GM18498 (cell line): ENCODE data around the gene TRIM5.
"Not testable (repeated sequence)": the region's sequence is repeated elsewhere in the genome, so short reads cannot be mapped to it uniquely, and the experiment has no call there.

ENCODE experiments used
- ATAC-seq: cut with Tn5 transposase; IDR thresholded peaks from one replicate; pipeline ENCODE4 v1.9.1; 2021; ENCODE audit warnings: mild to moderate bottlenecking, moderate library complexity; ENCODE audit not compliant: unreplicated experiment

The TRIM5 gene, protein sequence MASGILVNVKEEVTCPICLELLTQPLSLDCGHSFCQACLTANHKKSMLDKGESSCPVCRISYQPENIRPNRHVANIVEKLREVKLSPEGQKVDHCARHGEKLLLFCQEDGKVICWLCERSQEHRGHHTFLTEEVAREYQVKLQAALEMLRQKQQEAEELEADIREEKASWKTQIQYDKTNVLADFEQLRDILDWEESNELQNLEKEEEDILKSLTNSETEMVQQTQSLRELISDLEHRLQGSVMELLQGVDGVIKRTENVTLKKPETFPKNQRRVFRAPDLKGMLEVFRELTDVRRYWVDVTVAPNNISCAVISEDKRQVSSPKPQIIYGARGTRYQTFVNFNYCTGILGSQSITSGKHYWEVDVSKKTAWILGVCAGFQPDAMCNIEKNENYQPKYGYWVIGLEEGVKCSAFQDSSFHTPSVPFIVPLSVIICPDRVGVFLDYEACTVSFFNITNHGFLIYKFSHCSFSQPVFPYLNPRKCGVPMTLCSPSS

DNA sequence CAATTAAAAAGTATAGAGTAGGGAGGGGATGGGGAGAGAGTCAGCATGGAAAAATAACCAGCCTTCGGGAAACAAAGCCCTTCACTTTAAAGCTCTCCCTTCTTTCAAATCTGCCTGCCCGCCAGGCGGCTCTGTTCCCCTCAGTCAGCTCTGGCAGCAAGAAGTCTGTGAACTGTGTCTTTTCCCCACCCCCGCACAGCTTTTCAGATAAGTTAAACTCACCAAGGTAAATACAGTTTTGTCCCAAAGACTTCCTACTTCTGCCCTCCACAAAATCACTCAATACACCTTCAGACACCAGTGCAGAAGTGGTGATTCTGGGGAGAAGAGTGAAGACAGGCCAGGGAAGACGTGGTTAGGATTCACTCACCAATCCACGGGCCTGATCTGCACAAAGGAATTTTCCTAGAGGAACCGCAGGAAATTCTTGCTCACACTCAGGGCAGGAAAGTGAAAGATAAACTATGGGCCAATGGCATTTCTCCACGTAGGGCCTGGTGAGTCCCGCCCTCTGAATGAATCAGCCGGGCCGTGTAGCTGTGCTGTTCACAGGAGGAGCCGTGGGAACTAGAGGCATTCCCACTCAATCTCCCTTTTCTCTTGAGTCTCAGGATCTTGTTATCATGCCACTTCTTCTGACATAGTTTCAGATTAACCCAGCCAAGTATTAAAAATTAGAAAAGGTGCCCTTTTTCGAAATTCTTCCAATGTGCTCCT lies at the start of gene TRIM5:
TRIM5 (minus strand) TSS at position 429 of the 717 bp plus-strand sequence. CDS start 4,897 bp downstream, outside the sequence.
- peak; percentile 77 for ATAC-seq

DNA sequence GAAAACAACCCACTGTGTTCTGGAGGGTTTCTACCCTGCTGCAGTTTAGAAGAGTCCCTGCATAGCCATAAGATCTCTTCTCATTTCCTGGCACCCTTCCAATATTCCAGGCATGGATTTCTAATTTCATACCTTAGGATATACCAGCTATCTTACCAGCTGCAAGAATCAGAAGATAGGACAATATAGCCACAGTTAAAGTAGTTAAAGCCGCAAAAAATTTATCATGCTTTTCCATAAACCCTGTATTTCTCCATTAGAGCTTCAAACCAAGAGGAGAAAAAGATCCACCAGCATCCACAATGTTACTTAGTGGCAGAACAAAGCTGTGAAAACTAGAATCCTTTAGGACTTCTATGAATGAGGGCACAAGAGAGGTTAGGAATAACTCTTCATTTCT lies 42.8 kb upstream of the TRIM5 start:
- ATAC-seq, result no peak

DNA sequence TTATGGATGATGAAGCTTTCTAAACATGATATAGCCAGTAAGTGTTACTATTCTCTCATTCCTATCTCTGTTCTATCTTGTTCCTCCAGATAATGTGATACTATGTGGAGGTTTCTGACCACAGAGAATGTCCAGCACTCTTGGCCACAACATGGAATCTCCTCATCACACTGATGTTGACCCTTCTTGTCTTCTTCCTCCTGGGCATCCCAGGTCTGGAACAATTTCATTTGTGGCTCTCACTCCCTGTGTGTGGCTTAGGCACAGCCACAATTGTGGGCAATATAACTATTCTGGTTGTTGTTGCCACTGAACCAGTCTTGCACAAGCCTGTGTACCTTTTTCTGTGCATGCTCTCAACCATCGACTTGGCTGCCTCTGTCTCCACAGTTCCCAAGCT lies 41.5 kb upstream of the TRIM5 start:
- no peak for ATAC-seq

DNA sequence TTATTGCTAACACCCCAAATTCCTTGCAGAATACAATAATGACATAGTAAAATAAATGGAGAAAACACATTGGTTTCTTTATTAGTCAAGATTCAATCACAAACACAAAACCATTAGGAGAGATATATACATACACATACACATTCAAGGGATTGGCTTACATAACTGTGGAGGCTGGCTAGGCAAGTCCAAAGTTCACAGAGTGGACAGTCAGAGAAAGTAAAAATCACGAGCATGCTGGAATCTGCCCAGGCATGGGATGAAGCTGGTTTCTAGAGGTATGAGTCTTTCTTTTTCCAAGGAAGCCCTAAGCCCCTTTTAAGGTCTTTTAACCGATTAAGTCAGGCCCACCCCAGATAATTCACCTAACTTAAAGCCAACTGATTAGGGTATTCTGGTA lies 37.7 kb upstream of the TRIM5 start:
- ATAC-seq, result no peak

DNA sequence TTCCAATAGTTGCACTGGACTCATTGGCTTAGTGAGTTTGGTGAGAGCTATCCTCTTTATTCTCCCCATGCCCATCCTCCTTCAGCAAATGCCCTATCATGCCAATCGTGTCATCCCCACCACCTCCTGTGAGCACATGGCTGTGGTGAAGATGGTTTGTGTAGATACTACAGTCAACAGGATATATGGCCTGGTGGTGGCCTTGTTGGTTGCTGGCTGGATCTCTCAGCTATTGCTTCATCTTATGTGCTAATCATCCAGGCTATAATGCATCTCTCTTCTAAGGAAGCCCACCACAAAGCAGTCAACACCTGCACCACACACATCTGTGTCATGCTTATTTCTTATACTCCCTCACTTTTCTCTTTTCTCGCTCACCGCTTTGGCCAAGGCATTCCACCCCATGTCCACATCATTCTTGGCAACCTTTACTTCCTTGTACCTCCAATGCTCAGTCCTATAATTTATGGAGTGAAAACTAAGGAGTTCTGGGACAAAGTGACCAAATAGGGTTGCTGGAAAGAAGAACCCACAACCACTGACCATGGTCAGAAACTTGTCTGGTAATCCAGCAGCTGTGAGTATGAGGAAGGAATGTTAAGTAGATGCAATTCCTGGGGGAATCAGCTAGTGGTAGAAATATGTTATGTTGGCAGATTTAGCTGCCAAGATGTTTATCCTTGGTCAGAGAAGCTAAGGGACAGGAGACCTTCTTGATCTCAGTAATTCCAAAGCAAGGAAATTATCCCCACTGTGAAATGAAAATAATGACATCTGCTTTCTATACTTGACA lies 35.0 kb upstream of the TRIM5 start:
- ATAC-seq, result no peak

DNA sequence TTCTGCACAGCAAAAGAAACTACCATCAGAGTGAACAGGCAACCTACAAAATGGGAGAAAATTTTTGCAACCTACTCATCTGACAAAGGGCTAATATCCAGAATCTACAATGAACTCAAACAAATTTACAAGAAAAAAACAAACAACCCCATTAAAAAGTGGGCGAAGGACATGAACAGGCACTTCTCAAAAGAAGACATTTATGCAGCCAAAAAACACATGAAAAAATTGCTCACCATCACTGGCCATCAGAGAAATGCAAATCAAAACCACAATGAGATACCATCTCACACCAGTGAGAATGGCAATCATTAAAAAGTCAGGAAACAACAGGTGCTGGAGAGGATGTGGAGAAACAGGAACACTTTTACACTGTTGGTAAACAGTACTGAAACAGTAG lies 31.6 kb upstream of the TRIM5 start:
- not testable (repeated sequence) for ATAC-seq

DNA sequence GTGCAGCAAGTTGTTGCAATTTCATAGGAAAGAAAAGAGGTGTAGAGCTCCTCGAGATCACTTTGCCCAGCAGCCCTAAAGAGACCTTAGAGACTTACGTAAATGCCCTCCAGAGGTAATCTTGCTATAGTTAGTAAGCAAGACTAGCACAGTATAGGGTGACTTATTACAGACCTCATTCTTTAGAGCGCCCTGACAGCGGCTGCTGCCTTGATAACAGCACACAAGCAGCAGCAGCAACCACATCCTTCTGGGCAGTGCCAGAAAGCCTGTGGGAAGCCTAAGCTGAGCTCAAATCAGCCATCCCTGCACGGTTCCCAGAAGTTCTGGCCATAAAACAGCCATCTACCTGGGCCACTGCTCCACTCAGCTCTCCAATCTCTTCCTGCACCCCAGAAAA lies 28.8 kb upstream of the TRIM5 start:
- no peak for ATAC-seq

DNA sequence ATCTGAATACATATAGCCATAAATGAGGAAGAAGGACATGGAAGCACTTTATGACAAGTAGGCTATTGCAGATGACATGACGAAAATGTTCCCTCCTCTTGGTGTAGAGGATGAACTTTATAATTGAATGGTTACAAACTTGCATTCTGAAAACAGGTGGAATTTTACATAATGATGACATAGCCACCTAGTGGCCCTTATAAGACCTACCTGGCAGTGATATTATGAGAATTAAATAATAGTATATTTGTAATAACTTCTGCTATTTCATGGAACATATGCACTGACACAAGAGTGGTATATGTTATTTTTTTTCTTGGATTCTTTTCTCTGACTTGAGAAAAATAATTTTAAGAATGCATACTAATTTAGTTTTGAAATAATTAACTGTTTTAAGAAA lies 27.6 kb upstream of the TRIM5 start:
- ATAC-seq, result no peak

DNA sequence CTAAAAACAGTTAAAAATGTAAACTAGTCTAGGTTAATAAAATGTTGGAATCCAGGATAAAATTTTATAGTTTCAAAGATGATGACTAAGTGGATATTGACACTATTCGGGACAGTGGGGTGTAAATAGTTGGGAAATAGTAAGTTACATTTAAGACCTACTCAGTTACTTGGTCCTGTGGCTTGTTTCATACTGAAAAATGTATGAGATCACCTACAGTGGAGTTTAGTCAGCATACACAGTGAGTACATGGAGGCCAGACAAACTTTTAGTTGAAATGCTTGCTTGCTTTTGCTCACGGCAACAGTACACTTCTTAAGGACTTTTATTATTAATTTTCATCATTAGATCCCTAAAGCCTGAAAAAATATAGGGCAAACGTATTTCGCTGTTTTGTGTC lies 20.8 kb upstream of the TRIM5 start:
- no peak for ATAC-seq

DNA sequence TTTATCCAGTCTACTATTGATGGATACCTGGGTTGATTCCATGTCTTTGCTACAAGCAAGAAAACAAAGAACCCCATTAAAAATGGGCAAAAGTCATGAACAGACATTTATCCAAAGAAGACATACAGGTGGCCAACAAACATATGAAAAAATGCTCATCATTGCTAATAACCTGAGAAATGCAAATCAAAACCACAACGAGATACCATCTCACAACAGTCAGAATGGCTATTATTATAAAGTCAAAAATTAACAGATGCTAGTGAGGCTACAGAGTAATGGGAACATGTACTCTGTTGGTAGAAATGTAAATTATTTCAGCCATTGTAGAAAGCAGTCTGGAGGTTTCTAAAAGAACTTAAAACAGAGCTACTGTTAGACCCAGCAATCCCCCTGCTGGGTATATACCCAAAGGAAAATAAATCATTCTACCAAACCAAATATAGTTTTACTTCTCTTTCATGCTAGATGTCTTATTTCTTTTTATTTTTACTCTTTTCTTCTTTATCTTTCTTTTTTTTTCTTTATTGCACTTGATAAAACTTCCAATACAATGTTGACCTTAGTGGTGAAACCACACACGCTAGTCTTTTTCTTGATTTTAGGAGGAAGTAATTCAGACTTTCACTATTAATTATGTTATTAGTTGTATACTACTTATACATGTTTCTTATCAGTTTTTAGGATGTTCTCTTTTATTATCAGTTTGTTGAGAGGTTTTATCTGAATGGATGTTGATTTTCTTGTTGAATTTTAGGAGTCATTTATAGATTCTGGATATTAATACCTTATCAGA lies 19.1 kb upstream of the TRIM5 start:
- peak; percentile 78 for ATAC-seq

DNA sequence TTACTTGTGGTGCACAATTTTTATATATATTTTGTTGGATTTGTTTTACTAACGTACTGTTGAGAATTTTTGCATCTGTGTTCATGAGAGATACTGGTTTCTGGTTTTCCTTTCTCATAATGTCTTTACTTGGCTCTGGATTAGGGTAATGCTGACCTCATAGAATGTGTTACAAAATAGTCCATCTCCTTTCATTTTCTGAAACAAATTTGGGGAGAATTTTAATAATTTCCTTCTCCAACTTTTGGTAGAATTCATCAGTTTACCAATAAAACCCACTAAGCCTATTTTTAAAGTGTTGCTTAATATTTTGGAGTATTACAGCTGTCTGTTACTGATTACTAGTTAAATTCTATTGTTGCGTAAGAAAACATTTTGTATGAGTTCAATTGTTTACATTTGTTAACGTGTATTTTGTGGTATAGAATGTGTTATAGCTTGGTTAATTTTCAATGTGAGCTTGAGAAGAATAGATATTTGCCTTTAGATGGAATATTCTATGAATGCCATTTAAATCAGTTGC lies 16.2 kb upstream of the TRIM5 start:
- no peak for ATAC-seq

DNA sequence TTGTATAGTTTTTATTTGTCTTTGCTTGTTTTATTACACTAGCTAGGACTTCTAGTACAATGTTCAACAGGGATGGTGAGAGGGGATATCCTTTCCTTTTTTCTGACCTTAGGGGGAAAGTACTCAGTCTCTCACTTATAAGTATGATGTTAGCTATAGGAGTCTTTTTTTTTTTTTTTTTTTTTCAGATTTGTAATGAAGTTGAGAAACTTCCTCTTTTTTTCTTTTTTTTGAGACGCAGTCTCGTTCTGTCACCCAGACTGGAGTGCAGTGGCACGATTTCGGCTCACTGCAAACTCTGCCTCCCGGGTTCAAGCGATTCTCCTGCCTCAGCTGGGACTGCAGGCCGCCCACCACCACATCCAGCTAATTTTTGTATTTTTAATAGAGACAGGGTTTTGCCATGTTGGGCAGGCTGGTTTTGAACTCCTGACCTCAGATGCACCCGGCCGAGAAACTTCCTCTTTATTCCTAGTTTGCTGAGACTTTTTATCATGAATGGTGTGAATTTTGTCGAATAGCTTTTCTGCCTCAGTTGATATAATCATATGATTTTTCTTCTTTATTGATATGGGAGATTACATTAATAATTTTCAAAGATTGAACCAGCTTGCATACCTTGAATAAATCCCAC lies 15.7 kb upstream of the TRIM5 start:
- no peak for ATAC-seq

DNA sequence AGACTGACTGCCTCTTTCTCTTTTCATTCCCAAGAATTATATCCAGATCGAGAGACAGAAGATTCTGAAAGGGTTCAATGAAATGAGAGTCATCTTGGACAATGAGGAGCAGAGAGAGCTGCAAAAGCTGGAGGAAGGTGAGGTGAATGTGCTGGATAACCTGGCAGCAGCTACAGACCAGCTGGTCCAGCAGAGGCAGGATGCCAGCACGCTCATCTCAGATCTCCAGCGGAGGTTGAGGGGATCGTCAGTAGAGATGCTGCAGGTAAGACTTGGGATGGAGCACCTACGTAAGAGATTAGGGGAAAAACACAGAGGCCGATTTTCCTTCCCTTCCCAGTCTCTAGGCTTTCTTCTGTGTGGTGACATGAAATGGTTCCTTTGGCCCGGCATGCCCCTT lies 13.4 kb upstream of the TRIM5 start:
- no peak for ATAC-seq

DNA sequence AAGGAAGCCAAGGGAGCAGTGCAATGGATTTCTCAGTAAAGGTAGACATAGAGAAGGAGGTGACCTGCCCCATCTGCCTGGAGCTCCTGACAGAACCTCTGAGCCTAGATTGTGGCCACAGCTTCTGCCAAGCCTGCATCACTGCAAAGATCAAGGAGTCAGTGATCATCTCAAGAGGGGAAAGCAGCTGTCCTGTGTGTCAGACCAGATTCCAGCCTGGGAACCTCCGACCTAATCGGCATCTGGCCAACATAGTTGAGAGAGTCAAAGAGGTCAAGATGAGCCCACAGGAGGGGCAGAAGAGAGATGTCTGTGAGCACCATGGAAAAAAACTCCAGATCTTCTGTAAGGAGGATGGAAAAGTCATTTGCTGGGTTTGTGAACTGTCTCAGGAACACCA lies 11.3 kb upstream of the TRIM5 start:
- ATAC-seq, result no peak

DNA sequence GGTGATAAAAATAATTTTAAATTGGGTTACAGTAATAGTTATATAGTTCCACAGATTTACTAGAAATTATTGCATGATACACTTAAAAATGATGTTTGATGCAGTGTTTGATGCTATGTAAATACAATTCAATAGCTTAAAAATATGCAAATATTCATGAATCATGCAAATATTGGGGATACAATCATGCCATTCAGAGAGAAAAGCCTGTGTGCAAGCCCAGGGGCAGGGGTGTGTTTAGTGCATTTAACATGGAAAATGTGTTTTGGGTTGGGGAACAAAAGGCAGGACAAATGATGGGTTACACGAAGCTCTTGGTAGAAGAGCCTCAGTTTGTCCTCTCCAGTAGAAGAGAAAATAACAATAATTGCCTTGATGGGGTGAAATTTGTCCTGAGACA lies 10.7 kb upstream of the TRIM5 start:
- no peak for ATAC-seq

DNA sequence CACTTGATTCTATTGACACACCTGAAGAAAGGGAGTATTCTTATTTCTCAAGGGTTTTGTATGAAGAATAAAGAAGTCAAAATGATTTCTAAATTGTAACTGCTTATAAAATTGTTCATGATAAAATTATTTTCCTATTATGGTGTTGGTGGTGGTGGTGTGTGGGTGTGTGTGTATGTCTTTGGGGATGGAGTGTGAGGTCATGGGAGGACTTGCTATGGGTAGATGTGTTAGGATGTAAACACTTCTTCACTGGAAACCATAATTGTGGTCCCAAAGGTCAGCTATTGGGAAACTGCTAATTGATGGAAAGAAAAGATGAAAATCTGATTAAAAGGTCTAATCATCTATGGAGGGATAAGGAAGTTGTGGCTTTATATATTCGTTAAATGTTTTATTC lies 9.8 kb upstream of the TRIM5 start:
- no peak for ATAC-seq

DNA sequence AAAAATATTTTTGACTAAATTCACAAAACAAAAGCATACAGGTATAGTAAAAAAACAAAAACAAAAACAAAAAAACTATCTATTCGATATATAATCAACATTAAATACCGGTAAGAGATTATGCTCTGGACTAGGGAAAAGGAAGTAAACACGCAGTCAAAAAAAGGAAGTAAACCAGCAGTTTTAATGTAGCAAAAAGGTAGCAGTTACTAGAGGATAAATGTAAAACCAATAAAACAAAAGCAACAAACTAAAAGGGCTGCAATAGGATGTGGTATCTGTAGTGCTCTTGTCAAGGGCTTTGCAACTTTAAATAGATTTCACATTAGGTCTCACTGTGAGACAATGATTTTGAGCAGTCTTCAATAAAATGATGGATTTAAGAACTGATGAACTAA lies 7.1 kb upstream of the TRIM5 start:
- ATAC-seq, result no peak

DNA sequence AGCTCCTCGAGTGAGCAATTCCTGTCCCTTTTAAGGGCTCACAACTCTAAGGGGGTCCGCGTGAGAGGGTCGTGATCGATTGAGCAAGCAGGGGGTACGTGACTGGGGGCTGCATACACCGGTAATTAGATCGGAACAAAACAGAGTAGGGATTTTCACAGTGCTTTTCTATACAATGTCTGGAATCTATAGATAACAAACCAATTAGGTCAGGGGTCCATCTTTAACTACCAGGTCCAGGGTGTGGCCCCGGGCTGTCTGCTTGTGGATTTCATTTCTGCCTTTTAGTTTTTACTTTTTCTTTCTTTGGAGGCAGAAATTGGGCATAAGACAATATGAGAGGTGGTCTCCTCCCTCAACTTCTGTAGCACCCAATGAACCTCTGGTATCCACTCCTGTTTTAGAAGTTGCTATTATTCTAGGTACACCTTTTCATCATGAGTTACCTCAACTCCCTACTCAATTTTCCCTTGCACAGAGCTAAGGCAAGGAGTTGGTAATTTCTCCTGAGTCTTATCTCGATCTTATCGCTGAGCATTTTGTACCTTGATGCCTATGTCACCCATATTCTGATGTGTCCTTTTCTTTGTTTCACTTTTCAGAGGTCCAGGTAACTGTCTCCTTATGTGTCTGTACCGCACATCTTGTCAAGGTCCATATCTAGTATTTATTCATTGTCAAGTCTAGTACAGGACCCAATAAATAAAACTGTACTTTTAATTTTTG lies 6.5 kb upstream of the TRIM5 start:
- not testable (repeated sequence) for ATAC-seq

DNA sequence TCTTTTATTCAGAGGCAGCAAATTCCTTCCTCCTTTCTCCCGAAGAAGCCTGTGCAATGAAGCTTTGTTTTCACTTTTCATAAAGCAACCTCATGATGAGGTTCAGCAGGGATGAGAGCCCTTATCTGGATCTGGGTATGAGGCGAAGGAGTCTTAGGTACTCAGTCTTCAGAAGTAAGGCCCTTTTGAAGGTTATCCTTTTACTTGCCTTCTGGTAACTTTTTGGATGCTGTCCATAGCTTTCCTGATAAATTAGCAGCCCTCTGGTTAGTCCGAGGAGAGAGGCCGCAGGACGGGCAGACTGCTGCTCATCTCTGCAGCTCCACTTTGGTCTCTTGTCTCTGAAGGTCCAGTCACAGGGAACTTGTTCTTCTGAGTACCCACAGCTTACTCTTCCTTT lies 5.9 kb upstream of the TRIM5 start:
- ATAC-seq, result no peak
